ENCODE data around the gene ACOX3.

ACOX3 gene

DNA sequence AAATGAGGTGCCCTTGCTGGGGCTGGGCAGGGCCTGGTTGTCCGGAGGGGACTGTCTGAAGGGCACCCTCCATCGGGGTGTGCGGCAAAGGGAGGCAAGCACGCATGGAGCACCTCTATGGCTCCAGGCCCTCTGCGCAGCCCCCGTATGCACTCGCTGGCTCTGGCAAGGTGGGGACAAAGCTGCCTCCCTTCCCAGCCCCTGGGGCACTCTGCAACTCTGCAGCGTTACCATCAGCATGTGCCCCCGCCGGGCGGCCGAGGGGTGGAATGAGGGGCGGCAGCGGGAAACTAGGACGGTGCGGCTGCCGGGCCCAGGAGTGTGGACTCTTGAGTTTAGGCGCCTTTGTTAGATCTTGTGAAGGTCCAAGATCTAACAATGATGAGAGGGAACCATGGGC is 26.5 kb upstream of the ACOX3 start:
- no peak for DNase-seq

DNA sequence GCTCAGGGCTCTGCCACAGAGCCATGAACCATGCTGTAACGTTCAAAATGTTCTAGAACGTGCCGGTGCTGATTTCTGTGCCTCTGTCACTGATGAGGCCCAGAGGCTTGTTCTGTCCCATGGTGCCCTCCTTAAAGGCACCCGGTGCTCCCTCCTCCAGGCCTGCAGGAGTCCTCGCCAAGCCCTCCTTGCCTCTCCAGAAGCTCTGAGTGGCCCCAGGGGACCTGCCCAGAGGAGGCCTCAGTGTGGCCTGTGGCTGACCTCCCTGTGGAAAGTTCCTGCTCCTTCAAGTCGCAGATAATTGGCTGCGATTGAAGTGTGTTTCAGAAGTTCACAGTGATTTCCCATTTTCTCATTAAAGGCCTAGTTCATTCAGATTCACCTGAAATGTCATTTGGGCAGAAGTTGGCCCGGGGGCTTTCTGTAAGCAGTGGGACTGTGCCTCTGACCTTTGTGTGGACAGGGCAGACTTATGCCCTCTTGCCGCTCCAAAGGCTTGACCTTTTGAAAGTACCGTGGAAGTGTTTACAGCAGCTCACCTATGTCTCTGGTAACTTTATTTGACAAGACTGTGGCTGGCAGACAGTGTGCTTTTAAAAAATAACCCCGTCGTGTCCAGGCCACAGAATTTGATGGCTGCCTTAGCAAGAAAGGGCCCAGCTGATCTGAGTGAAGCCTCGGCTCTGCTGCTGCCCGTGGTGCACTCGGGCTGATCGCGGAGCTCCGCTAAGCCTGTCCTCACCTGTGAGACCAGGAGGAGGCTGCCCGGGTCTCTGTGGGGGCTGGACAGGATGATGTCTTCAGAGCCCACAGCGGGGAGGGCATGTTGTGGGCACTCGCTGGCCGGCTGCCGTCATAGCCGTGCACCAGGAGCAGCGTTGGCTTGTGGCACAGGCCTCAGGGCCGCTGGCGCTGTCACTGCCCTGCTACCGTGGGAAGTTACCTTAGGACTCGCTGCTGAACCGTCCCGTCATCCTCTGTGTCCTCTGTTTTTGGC is 25.4 kb upstream of the ACOX3 start:
- no peak for DNase-seq

DNA sequence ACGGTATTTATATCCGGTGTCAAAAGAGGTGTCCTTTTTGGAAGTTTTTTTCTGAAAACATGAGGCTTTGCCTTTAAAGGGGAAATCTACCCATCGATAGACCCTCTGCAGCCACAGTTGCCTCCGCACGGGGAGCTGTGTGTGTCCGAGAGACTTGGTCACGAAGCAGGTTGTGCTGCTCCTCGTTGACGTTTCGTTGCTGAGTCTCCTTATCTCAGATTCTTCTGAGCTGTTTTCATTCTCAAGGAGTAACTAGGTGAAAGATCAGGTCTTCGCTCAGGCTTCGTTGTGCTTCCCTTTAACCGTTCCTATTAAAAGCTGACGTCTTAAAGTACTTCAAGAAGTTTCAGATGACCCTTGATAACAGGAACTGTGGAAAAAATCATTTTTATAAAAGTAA is 23.9 kb upstream of the ACOX3 start:
- no peak for DNase-seq

DNA sequence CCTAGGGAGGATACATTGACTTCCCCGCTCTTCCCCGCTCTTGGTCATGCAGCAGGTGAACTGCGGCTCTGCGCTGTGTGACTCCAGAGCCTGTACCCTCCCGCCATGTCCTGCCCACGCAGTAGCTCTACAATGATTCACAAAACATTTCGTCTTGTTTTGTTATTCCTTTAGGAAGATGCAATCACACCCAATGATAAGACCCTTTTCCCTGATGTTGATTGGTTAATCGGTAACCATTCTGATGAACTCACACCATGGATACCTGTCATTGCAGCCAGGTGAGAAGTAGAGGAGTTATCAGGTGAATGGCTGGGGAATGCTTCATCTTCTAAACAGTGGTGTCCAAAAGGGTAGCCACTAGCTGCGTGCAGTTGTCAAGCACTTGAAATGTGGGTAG is 23.3 kb upstream of the ACOX3 start:
- DNase-seq: no peak

DNA sequence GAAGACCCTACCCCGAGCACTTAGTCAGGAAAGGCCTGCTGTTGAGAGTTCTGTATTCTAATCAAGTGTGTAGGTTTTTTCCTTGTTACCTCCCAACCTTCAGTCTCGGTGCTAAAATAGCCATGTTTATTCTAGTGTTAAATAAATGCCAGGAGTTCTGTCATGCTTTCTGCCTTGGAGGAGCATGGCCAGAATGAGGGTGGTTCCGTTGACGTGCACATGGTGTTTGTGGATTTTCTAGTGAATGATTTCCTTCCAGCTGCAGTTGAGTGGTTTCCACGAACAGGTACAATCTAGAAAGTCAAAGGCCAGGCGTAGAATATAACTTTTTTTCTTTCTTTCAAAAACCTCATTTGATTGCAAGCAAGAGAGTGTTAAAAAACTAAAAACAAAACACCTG is 21.1 kb upstream of the ACOX3 start:
- no peak for DNase-seq

DNA sequence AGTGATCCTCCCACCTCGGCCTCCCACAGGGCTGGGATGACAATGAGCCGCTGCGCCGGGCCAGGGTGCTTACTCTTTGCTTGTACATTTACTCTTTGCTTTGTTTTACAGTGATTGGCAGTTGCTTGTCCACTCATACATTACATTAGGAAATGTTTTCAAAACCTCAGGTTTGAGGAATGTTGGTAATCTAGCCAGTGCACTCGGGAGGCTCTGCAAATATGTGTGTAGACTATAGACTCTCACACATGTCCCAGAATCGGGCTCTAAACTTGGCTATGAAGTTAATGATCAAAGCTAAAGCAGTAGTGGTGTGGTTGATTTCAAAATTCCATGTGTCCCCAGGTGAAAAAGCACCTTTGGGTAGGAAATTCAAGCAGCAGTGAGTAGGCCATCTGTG is 20.6 kb upstream of the ACOX3 start:
- DNase-seq: no peak

DNA sequence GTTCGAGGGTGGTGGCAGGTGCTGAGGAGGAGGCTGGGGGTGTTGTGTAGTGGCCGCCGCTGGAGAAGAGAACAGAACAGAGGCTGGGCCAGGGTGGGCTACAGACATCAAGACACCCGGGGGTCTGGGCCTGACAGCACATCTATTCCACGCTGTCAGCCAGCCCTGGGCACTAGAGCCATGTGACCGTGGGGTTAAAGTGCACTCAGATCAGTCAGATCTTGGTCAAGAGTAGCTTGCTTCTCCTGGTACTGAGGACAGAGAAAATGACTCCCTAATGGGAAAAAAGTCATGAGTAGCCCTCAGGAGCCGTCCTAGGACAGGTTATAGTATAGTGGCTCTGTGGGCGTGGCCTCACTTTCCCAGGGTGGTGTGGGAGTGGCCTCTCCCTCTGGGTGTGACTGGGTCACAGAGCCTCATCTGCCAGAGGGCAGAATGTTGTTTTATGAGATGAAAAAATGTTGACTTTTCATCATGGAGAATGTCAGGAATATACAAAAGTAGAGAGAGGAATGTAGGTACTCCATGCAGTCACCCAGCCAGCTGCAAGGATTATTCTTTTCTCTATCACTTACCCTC is 19.4 kb upstream of the ACOX3 start:
- no peak for DNase-seq

DNA sequence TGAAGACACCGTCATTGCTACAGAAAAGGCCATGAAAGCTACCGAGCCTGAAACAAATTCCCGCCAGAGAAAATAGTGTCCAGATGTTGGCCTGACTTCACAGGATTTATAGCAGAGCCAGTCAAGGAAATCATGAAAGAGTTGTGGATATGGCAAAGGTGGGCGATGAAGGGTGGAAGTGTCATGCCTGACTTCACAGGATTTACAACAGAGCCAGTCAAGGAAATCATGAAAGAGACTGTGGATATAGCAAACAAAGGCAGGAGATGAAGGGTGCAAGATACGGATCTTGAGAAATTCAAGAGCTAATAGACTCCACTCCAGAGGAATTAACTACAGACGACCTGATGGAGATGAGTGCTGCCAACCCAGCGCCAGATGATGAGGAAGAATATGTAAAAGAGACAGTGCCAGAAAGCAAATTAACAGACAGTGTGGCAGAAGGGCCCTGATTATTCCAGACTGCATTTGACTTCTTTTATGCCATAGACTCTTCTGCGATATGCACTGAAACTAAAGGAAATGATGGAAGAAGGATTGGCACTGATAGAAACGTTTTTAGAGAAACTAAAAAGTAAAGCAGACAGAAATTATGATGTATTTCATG is 17.2 kb upstream of the ACOX3 start:
- DNase-seq: no peak

DNA sequence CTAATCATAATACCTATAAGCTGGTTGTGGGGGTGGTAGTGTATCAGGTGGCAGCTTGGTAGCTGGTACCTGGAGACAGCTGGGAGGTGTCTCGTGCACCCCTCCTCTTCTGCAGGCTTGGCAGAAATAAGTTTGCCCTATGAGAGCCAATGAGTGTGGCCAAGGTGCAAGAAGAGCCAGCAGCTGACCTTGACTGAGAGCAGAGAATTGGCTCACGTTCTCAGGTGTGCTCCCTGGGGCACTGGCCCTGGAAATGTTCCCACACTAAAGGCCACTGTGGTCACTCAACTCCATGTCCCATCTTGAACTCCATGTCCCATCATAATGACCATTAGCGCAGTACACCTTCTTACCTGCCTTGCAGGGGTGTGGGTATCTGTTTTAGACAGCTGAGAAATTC is 13.4 kb upstream of the ACOX3 start:
- no peak for DNase-seq

DNA sequence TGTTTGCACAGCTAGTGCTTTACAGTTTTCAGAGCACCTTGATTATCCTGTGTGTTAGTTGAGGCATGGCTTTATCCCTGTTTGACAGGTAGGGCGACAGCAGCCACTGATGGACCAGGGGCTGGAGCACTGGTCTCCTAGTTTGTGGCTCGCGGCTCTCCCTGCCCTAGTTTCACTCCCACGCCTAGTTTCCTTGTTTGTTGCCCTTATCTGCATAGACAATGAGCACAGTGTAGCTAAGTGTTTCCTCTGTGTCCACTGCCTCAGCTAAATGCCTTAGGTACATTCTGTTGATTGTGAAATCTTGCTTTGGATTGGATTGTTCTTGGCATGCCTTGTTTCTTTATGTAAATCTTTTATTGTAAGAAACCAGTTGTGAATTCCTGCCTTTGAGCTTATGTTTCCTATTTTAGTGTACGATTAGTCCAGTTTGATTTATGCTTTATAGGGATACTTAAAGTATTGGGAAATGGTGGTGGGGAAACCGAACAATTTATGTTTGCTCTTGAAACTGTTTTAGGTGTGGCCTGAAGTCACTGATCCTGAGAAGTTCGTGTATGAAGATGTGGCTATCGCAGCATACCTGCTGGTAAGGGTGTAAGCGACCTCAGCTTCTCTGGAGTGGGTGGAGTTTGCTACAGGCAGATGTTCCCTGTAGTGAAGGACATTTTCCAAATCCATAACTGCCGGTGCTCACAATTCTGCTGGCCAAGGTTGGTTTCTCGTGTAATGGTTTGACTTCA is 11.1 kb upstream of the ACOX3 start:
- no peak for DNase-seq

DNA sequence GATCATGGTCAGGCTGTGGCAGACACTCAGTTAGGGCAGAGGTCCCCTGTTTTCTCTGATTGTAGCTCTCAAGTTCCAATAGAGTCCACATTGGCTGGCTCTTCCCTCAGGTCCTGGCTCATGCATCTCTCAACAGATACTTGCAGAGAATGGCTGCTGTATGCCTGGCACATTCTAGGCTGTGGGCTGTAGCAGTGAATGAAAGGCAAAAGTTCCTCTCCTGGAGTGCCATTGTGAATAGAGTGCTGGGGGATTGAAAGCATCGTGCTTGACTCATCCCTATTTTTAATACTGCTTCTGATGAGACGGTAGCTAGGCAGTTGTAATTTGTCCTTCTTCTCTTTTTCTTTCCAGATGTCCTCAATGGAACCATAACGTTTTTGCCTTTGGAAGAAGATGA is 5.6 kb upstream of the ACOX3 start:
- no peak for DNase-seq

DNA sequence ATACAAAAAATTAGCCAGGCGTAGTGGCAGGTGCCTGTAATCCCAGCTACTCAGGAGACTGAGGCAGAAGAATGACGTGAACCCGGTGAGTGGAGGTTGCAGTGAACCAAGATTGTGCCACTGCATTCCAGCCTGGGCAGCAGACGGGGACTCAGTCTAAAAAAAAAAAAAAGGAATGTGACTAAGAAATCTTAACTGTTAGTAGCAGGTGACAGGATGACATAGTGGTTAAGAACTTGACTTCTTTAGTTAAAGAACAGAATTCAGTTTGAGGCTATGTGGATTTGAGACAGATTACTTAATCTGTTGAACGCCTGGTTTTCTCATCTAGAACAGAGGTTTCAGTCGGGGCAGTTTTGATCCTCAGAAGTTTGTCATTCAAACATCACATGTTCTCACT is 3.3 kb upstream of the ACOX3 start:
- no peak for DNase-seq

DNA sequence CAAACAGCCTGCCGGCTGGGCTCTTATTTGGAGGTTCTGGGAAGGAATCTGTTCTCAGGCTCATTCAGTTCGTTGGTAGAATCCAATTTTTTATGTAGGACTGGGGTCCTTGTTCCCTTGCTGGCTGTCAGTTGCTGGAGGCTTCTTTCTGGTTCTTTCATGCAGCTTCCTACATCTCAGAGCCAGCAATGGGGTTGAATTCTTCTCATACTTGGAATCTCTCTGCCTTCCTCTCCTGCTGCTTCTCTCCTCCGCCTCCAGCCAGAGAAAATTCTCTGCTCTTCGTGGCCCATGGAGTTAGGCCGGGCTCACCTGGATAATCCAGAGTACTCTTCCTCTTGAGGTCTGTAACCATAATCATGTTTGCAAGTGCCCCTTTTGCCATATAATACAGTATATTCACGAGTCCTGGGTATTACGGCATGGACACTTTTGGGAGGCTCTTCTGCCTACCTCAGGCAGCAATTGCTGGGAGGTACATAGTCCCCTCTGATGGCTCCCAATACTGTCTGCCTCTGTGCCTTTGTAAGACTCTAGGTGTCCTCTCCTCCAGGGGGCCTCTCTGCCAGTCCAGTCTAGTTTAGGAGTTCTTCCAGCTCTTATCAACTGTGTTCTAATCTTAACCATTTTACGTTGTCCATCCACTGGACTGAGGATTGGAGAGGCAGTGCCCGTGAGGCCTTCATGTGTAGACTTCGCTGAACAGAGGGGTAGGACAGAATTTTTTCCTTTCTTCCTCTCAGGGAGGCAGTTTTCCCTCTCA is 2.3 kb upstream of the ACOX3 start:
- no peak for DNase-seq

DNA sequence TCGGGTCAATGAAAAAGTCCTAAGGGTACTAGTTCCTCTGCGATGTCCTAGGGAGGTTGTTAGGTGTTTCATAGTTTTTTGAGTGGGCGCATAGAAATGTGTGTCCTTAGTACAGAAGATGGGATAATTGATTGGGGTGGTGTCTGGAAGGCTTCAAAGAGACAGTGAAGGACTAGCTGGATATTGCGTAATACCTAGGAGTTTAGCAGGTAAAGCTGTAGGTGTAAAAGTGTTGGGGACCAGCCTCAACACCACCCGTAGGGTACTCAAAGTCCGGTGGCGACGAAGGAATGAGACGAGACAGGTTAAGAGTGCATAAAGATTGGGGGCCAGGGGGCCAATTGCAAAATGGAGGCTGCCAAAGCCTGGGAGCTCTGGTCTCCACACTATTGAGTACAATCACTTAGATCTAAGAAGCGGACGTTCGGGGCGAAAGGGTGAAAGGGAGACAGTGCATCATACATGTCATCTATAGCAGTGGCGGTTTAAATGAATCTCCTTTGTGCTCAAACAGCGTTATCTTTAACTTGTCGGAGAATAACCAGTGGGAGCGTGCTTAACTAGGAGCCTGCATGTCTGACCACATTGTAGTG is 1.1 kb upstream of the ACOX3 start:
- no peak for DNase-seq

DNA sequence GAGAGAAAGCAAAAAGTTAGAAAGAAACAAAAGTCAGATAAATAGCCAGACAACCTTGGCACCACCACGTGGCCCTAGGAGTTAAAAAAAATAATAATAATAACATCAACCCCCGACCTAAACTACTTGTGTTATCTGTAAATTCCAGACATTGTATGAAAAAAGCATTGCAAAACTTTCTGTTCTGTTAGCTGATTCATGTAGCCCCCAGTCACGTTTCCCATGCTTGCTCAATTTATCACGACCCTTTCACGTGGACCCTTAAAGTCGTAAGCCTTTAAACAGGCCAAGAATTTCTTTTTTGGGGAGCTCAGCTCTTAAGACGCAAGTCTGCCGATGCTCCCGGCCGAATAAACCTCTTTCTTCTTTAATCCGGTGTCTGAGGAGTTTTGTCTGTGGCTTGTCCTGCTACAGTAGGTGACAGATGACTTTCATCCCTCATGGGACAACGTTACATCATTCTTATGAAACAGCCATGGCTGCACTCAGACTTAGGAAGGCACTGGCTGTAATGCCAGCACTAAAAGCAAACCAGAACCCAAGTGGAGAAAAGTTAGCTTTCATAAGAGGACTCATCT is 520 bp downstream of the ACOX3 start:
- no peak for DNase-seq

DNA sequence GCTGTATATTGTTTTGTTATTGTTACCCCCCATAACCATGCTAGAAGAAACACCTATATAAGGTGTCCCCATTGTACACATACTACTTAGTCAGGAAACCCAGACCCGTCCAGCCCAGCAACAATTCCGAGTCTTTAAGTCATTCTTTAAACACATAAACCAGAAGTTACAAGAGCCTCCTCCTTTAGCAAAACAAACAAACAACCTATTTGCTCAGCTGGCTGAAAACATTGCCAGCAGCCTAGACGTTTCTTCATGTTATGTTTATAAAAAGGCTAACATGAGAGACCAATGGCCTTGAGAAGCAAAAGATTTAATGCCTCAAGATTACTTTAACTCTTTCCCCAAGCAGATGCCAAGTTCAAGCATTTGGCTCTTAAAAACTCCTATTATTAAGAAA is 1.4 kb downstream of the ACOX3 start:
- no peak for DNase-seq

DNA sequence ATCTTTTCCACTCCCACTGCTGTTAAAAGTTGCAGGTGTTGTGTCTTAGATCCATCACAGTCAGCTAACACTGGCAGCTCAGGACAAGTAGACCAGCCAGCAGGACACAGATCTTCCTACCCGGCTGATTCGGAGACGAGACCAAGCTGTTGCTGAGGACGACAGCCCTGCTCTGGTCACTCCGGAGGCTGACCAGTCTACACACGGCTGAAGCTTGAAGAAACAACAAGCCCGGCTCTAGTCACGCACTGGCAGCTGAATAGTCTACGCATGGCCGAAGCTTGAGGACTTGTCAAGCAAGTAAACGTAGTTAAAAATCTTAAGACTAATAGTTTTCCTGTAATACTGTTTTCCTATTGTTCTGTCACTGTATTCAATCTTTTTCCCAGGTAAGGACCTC is 1.8 kb downstream of the ACOX3 start:
- no peak for DNase-seq

DNA sequence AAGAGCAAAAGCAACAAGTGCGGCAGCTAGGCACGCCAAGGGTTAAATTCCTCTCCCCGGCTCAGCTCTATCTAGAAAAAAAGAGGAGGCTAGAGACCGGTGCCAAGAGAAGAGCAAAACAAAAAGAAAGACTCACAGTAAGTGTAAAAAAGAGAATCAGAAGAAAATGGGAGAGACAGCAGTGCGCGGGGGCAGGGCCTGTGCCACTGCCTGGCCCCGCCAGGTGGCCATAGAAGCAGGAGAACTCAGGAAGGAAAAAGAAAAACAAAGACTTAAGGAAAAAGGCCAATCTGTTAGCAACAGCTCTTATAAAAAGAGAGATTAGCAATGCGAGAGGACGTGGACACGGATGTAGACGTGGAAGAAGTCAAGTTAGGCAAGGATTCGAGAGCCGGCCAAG is 3.2 kb downstream of the ACOX3 start:
- DNase-seq: no peak

DNA sequence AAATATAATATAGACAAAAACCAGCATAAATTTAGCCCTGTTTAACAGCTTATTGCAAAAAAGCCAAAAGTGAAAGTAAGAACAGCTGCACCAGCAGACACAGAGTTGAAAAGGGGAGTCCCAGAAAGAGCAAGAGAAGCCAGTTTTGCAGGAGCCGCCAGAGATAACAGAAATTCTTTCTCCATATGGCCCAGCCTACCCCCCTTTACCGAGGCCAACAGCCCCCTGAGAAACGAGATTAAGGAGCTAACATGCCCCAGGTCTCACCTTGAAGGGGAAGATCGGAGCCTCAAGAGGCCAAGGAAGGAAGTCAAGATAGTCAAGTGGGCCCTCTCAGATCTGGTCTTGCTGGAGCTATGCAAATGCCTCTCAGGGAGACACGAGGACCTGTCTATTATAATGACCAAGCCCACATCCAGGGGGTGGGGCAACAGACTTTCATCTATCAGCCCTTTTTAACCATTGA is 4.8 kb downstream of the ACOX3 start:
- DNase-seq: no peak

DNA sequence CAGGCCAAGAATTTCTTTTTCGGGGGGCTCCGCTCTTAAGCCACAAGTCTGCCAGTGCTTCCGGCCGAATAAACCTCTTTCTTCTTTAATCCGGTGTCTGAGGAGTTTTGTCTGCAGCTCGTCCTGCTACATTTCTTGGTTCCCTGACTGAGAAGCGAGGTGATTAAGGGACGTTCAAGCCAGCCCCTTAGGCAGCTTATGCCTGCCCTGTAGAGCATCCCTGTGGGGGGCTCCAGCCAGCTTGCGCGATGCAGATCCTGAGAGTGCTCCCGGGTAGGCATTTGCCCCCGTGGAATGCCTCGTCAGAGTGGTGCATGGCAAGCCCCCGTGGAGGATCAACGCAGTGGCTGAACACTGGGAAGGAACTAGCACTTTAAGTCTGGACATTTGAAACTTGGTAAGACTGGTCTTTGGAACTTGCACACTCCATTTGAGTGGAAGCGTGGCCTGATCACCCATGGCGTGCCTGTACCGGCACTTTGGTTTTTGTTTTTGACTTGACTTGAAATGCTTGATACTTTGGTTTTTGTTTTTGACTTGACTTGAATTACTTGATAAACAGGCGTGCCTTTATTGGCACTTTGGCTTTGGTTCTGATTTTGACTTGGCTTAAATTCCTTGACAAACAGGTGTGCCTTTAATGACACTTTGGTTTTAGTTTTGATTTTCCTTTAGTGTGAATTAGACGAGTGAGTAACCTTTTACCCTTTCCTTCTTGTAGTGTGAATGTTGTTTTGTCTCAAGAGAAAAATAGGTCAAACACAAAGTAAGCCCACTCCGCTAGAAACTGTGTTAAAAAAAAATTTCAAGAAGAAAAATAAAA is 6.1 kb downstream of the ACOX3 start:
- DNase-seq: no peak

DNA sequence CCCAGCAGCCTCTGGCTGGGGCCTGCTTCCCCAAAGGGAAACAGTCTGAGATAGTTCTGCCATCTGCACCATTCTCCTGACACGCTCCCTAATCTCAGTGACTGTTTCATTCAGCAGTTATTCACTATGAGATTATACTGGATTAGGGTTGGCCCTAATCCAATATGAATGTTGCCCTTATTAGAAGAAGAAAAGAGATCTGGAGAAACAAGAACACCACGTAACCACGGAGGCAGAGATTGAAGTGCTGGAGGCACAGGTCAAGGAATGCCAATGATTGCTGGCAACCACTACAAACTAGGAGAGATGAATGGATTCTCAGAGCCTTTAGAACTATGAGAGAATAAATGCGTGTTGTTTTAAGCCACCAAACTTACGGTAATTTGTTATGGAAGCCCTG is 7.4 kb downstream of the ACOX3 start:
- DNase-seq: no peak
